CD14-positive monocyte (primary cell): ENCODE results near the gene CSH1. TPM values are rescaled to one million over a fixed set of nuclear protein-coding genes. Genes with fewer than 3 reads are reported as not detected.
"Not testable (repeated sequence)": the region's sequence is repeated elsewhere in the genome, so short reads cannot be mapped to it uniquely, and the experiment has no call there.

Source experiments
- DNase-seq, 3 donors: peaks; one replicate each; pipeline ENCODE4 v3.0.0-alpha.2; 2011 to 2022
- H2AFZ ChIP-seq: 2 replicates; pipeline ENCODE4 v1.6.0; 2012; ENCODE audit warnings: mild to moderate bottlenecking, low read depth, low read length, inconsistent platforms; ENCODE audit not compliant: insufficient read depth, poor library complexity, severe bottlenecking
- H3K27ac ChIP-seq, 2 donors: 1 replicate in 1 of 2; 2 replicates in 1 of 2; pipeline ENCODE4 v1.5.1; 2012 to 2013; ENCODE audit warnings: low read length in 2 of 2, control low read depth in 1 of 2, inconsistent platforms in 1 of 2, low read depth in 1 of 2, mild to moderate bottlenecking in 1 of 2
- H3K27me3 ChIP-seq, 2 donors: one replicate each; pipeline versions ENCODE4 v1.6.0 to v1.6.1; 2011 to 2013; ENCODE audit warnings: low read length in 2 of 2; ENCODE audit not compliant: control insufficient read depth in 2 of 2, insufficient read depth in 2 of 2
- H3K36me3 ChIP-seq, 2 donors: replicated peaks in 1 of 2; 1 replicate in 1 of 2; 2 replicates in 1 of 2; pipeline versions ENCODE4 v1.5.1 to v1.6.1; 2012 to 2013; ENCODE audit warnings: low read length in 2 of 2, control low read depth in 1 of 2, inconsistent platforms in 1 of 2, mild to moderate bottlenecking in 1 of 2; ENCODE audit not compliant: insufficient read depth in 2 of 2, control insufficient read depth in 1 of 2
- H3K4me1 ChIP-seq, 2 donors: 1 replicate in 1 of 2; 2 replicates in 1 of 2; pipeline versions ENCODE4 v1.5.1 to v1.6.1; 2012 to 2013; ENCODE audit warnings: low read length in 2 of 2, control low read depth in 1 of 2, inconsistent platforms in 1 of 2, mild to moderate bottlenecking in 1 of 2, moderate library complexity in 1 of 2; ENCODE audit not compliant: insufficient read depth in 2 of 2, control insufficient read depth in 1 of 2
- H3K4me2 ChIP-seq: replicated peaks from 2 replicates; pipeline ENCODE3; 2012; ENCODE audit warnings: low read length, moderate library complexity, mild to moderate bottlenecking; ENCODE audit not compliant: poor library complexity, severe bottlenecking; ENCODE audit errors: extremely low read depth
- H3K4me3 ChIP-seq, 3 experiments: fragments of 200-600 bp in 1 of 3; sonication (generic) in 1 of 3; replicated peaks in 1 of 3; 1 replicate in 2 of 3; 2 replicates in 1 of 3; pipeline ENCODE4 v1.5.1; 2011 to 2013; ENCODE audit warnings: low read length in 3 of 3, mild to moderate bottlenecking in 3 of 3, control low read depth in 2 of 3, low read depth in 2 of 3, inconsistent platforms in 1 of 3, moderate library complexity in 1 of 3
- H3K79me2 ChIP-seq: 2 replicates; pipeline ENCODE4 v1.6.0; 2012; ENCODE audit warnings: mild to moderate bottlenecking, control low read depth, inconsistent platforms, low read length, moderate library complexity; ENCODE audit not compliant: insufficient read depth
- H3K9ac ChIP-seq: 2 replicates; pipeline ENCODE4 v1.6.0; 2017; ENCODE audit warnings: low read length, mild to moderate bottlenecking; ENCODE audit not compliant: insufficient read depth, poor library complexity, severe bottlenecking
- H3K9me3 ChIP-seq, 2 donors: replicated peaks in 1 of 2; 1 replicate in 1 of 2; 2 replicates in 1 of 2; pipeline versions ENCODE4 v1.5.1 to v1.6.1; 2012 to 2013; ENCODE audit warnings: low read length in 2 of 2, control low read depth in 1 of 2; ENCODE audit not compliant: control insufficient read depth in 1 of 2, insufficient read depth in 1 of 2
- H4K20me1 ChIP-seq: 2 replicates; pipeline ENCODE4 v1.6.0; 2012; ENCODE audit warnings: mild to moderate bottlenecking, low read length, control low read depth, moderate library complexity; ENCODE audit not compliant: insufficient read depth
- H3K27ac Mint-ChIP-seq, 7 donors: one replicate each; pipeline ENCODE4 v1.8.0; 2020; ENCODE audit warnings: mild to moderate bottlenecking in 7 of 7, mixed read lengths in 7 of 7, moderate library complexity in 6 of 7, inconsistent platforms in 2 of 7
- H3K27me3 Mint-ChIP-seq, 3 donors: one replicate each; pipeline ENCODE4 v1.8.0; 2021 to 2022; ENCODE audit warnings: low read depth in 3 of 3, mild to moderate bottlenecking in 3 of 3, mixed read lengths in 3 of 3, moderate library complexity in 3 of 3, inconsistent platforms in 1 of 3
- H3K36me3 Mint-ChIP-seq, 2 donors: one replicate each; pipeline ENCODE4 v1.8.0; 2020; ENCODE audit warnings: mixed read lengths in 2 of 2, inconsistent platforms in 1 of 2, mild to moderate bottlenecking in 1 of 2
- H3K4me1 Mint-ChIP-seq: one replicate; pipeline ENCODE4 v1.8.0; 2020; ENCODE audit warnings: mild to moderate bottlenecking, mixed read lengths
- H3K4me3 Mint-ChIP-seq, 2 donors: one replicate each; pipeline ENCODE4 v1.8.0; 2020; ENCODE audit warnings: mild to moderate bottlenecking in 2 of 2, mixed read lengths in 2 of 2, moderate library complexity in 1 of 2
- H3K9me3 Mint-ChIP-seq, 7 donors: one replicate each; pipeline ENCODE4 v1.8.0; 2020 to 2022; ENCODE audit warnings: mixed read lengths in 7 of 7, mild to moderate bottlenecking in 6 of 7, moderate library complexity in 6 of 7, inconsistent platforms in 2 of 7
- WGBS: methylation state at CpG from one replicate; pipeline ENCODE4 v1.1.5; 2013; ENCODE audit warnings: missing lambda C conversion rate; ENCODE audit not compliant: insufficient coverage; 5-methylcytosine and 5-hydroxymethylcytosine counted together
- intact Hi-C, 2 donors: fragments of 100-400 bp; cut with micrococcal nuclease; formaldehyde crosslinking; loops; one replicate each; pipeline versions ENCODE4 v1.15.0 to v1.15.1; 2023
- polyA plus RNA-seq, 3 donors: library from polyadenylated mRNA; depleted of rRNA in 1 of 3; unstranded in 2 of 3; stranded (reverse) in 1 of 3; fragments of 300-500 nt in 2 of 3; fragments of >200 nt in 1 of 3; fragmentation: Illumina TruSeq in 2 of 3; gene quantifications; 1 replicate in 2 of 3; 2 replicates in 1 of 3; pipeline ENCODE4 v1.2.3, GENCODE V29; 2012 to 2021
- TF ChIP-seq, protein P1 (sequence below): fragments of 200-600 bp; IDR thresholded peaks from one replicate; pipeline ENCODE4 v1.8.0; 2022; ENCODE audit warnings: antibody characterized with exemption, mild to moderate bottlenecking

CSH1 gene
- polyA plus RNA-seq, 3 donors: not detected

DNA sequence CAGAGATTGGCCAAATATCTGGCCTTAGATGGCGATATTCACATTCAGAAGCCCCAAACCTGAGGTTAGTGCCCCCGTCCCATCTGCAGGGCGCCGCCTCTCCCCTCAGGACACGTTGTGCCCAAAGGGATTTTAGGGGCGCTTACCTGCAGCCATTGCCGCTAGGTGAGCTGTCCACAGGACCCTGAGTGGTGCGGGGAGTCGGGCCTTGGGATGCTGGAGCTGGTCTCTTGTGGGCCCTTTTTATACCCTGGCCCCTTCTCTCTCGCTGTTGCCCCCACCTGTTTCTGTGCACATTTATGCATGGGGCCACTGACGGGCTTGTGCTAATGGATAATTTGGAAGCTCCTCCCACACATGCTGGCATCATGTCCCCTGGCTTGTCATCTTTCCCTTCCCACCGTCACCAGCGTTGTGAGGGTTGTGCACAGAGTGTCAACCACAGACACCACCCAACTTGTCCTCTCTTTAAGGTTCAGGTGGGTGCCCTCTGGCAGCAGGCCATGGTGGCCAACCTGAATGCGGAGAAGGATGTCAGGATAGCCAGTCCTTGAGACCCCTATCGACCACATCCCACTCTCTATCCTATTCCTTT lies 14.8 kb upstream of the CSH1 start, which contains the start of gene CSHL1:
TSS of gene CSHL1 (minus strand) at position 218 of the 595 bp plus-strand sequence. CDS start at position 156, 62 bp downstream.
- Mint-ChIP-seq H3K9me3 (peaks cover 0 to 2% (median 0%) of the 10 kb centered on the region in 7 donors), H3K27me3 (peaks cover 1 to 8% (median 2%) of the 10 kb centered on the region in 3 donors), H3K27ac (peak within 1 kb of the TSS in 2 of 7 donors; percentile 6 to 50), H3K4me1 (peaks cover 8% of the 10 kb centered on the region), H3K36me3 (no peaks in the 10 kb centered on the region), H3K4me3 (no peak within 1 kb of the TSS)
- TF ChIP-seq, protein P1, sequence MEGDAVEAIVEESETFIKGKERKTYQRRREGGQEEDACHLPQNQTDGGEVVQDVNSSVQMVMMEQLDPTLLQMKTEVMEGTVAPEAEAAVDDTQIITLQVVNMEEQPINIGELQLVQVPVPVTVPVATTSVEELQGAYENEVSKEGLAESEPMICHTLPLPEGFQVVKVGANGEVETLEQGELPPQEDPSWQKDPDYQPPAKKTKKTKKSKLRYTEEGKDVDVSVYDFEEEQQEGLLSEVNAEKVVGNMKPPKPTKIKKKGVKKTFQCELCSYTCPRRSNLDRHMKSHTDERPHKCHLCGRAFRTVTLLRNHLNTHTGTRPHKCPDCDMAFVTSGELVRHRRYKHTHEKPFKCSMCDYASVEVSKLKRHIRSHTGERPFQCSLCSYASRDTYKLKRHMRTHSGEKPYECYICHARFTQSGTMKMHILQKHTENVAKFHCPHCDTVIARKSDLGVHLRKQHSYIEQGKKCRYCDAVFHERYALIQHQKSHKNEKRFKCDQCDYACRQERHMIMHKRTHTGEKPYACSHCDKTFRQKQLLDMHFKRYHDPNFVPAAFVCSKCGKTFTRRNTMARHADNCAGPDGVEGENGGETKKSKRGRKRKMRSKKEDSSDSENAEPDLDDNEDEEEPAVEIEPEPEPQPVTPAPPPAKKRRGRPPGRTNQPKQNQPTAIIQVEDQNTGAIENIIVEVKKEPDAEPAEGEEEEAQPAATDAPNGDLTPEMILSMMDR: no peak
- Histone ChIP-seq H2AFZ (no peak within 1 kb of the TSS), H3K27ac (no peak within 1 kb of the TSS), H4K20me1 (no peaks in the 10 kb centered on the region), H3K4me3 (no peak within 1 kb of the TSS), H3K4me1 (no peaks in the 10 kb centered on the region), H3K79me2 (no peaks in the 10 kb centered on the region), H3K27me3 (no peaks in the 10 kb centered on the region), H3K36me3 (no peaks in the 10 kb centered on the region), H3K4me2 (no peak within 1 kb of the TSS), H3K9ac (no peak within 1 kb of the TSS), H3K9me3 (no peaks in the 10 kb centered on the region)
- no peak for DNase-seq
- 93% methylated on average over 12 of the region's 15 CpGs for WGBS
- intact Hi-C loops: loop anchor here in 1 of 2 donors (10.0 kb wide), 1 partner anchor 114 kb away; the partner anchor contains the start of gene ICAM2

GRCh38 chr17:63910096-63910495 lies 13.7 kb upstream of the CSH1 start:
- no peaks in the 10 kb centered on the region for H3K4me1 ChIP-seq
- no peaks in the 10 kb centered on the region for H4K20me1 ChIP-seq
- H3K4me2 ChIP-seq: no peak overlapping the region
- no peaks in the 10 kb centered on the region for H3K27me3 ChIP-seq
- Mint-ChIP-seq H3K27me3 (peaks cover 1 to 8% (median 2%) of the 10 kb centered on the region in 3 donors), H3K4me1 (no peaks in the 10 kb centered on the region), H3K4me3 (no peak overlapping the region), H3K36me3 (no peaks in the 10 kb centered on the region), H3K27ac (no peak overlapping the region), H3K9me3 (peaks cover 0 to 2% (median 0%) of the 10 kb centered on the region in 7 donors)
- no peak overlapping the region for H3K4me3 ChIP-seq
- H3K27ac ChIP-seq: no peak overlapping the region
- H3K36me3 ChIP-seq: no peaks in the 10 kb centered on the region
- TF ChIP-seq, protein P1: no peak
- DNase-seq: no peak
- no peaks in the 10 kb centered on the region for H3K9me3 ChIP-seq
- H2AFZ ChIP-seq: no peak overlapping the region
- no peaks in the 10 kb centered on the region for H3K79me2 ChIP-seq
- WGBS: 95% methylated on average over 10 of the region's 14 CpGs
- H3K9ac ChIP-seq: no peak overlapping the region
- intact Hi-C loops: loop anchor here in 1 of 2 donors (10.0 kb wide), 1 partner anchor 115 kb away; the partner anchor contains the start of gene ICAM2

GRCh38 chr17:63909586-63909985 lies 13.2 kb upstream of the CSH1 start:
- H3K4me3 ChIP-seq, H3K4me1 Mint-ChIP-seq, H3K4me1 ChIP-seq, H3K4me3 Mint-ChIP-seq, H3K4me2 ChIP-seq, DNase-seq, H3K9me3 ChIP-seq, H3K36me3 Mint-ChIP-seq, intact Hi-C loops, H3K9ac ChIP-seq, H3K27ac Mint-ChIP-seq, H3K79me2 ChIP-seq, H3K27ac ChIP-seq, H3K27me3 ChIP-seq, H3K36me3 ChIP-seq, H2AFZ ChIP-seq, H3K27me3 Mint-ChIP-seq, H4K20me1 ChIP-seq, H3K9me3 Mint-ChIP-seq: not testable (repeated sequence)
- WGBS: 99% methylated on average over 7 of the region's 10 CpGs
